Middle frontal gyrus (tissue), 1 donor: ENCODE data around the gene CRMP1.
A peak's percentile ranks its signal among the peaks of the same experiment; 100 is the strongest.

ENCODE experiments used
- DNase-seq: peaks from one replicate; pipeline ENCODE4 v3.0.0-alpha.2; 2015; ENCODE audit warnings: low spot score; ENCODE audit errors: extremely low spot score

The CRMP1 gene

GRCh38 chr4:5921101-5921980, 28.5 kb upstream of the CRMP1 start:
- DNase-seq, result no peak

GRCh38 chr4:5919571-5919970, 26.7 kb upstream of the CRMP1 start:
- DNase-seq, result no peak

GRCh38 chr4:5919044-5919443, 26.2 kb upstream of the CRMP1 start:
- DNase-seq, result no peak

- DNase-seq, result no peak
Observed at GRCh38 chr4:5918331-5918985, 25.6 kb upstream of the CRMP1 start.

- no peak for DNase-seq
Observed at GRCh38 chr4:5917672-5918071, 24.8 kb upstream of the CRMP1 start.

GRCh38 chr4:5916229-5916628, 23.3 kb upstream of the CRMP1 start:
- DNase-seq, result no peak

- no peak for DNase-seq
Observed at GRCh38 chr4:5913454-5913853, 20.6 kb upstream of the CRMP1 start.

GRCh38 chr4:5912614-5913019, 19.7 kb upstream of the CRMP1 start:
- DNase-seq, result no peak

GRCh38 chr4:5908876-5909427, 16.1 kb upstream of the CRMP1 start:
- DNase-seq, result no peak

- no peak for DNase-seq
Observed at GRCh38 chr4:5906191-5906590, 13.3 kb upstream of the CRMP1 start.

GRCh38 chr4:5905714-5906113, 12.8 kb upstream of the CRMP1 start:
- no peak for DNase-seq

GRCh38 chr4:5900844-5901243, 8.0 kb upstream of the CRMP1 start:
- no peak for DNase-seq

GRCh38 chr4:5899881-5900280, 7.0 kb upstream of the CRMP1 start:
- no peak for DNase-seq

GRCh38 chr4:5899396-5899795, 6.5 kb upstream of the CRMP1 start:
- no peak for DNase-seq

- no peak for DNase-seq
Observed at GRCh38 chr4:5897674-5898073, 4.8 kb upstream of the CRMP1 start.

- peak; percentile 37 for DNase-seq
Observed at GRCh38 chr4:5895287-5895686, 2.4 kb upstream of the CRMP1 start.

- no peak for DNase-seq
Observed at GRCh38 chr4:5894266-5894665, 1.4 kb upstream of the CRMP1 start.

GRCh38 chr4:5893591-5893990, 705 bp upstream of the CRMP1 start:
- no peak for DNase-seq

GRCh38 chr4:5892323-5893003, 423 bp downstream of the CRMP1 start:
- no peak for DNase-seq

GRCh38 chr4:5891563-5892322, 1.1 kb downstream of the CRMP1 start:
- DNase-seq, result no peak

- DNase-seq, result peak; percentile 76
Observed at GRCh38 chr4:5890063-5890727, 2.7 kb downstream of the CRMP1 start.
